Mononuclear cell (primary cell): ENCODE measurements around the gene HPX. TPM values are rescaled to one million over a fixed set of nuclear protein-coding genes. Genes with fewer than 3 reads are reported as not detected.

Experiments
- H3K27me3 ChIP-seq: 2 replicates; pipeline ENCODE4 v1.6.0; 2011; ENCODE audit warnings: low read length, control low read depth; ENCODE audit not compliant: insufficient read depth
- H3K4me1 ChIP-seq: 2 replicates; pipeline ENCODE4 v1.5.1; 2011; ENCODE audit warnings: mild to moderate bottlenecking, low read length, control low read depth; ENCODE audit not compliant: insufficient read depth
- H3K4me3 ChIP-seq: 2 replicates; pipeline ENCODE4 v1.5.1; 2011; ENCODE audit warnings: mild to moderate bottlenecking, low read length, moderate library complexity
- H3K9me3 ChIP-seq: 2 replicates; pipeline ENCODE4 v1.5.1; 2011; ENCODE audit warnings: low read depth, mild to moderate bottlenecking, control low read depth, low read length
- total RNA-seq: library from RNA; depleted of rRNA; stranded (reverse); fragments of >200 nt; gene quantifications from one replicate; pipeline ENCODE4 v1.2.3, GENCODE V29; 2012

Gene HPX
- total RNA-seq, 1 donor: 0.31 TPM

GRCh38 chr11:6411594-6412031 is 29.2 kb downstream of the HPX start:
- no peaks in the 10 kb centered on the region for H3K9me3 ChIP-seq
- no peaks in the 10 kb centered on the region for H3K27me3 ChIP-seq
- H3K4me1 ChIP-seq: peaks cover 22% of the 10 kb centered on the region
- H3K4me3 ChIP-seq: no peak overlapping the region

- Histone ChIP-seq H3K27me3 (no peaks in the 10 kb centered on the region), H3K4me1 (peaks cover 20% of the 10 kb centered on the region), H3K9me3 (no peaks in the 10 kb centered on the region), H3K4me3 (no peak overlapping the region)
Observed at GRCh38 chr11:6410695-6411430, 29.9 kb downstream of the HPX start.

GRCh38 chr11:6406370-6406769 is 34.4 kb downstream of the HPX start:
- Histone ChIP-seq H3K4me1 (peaks cover 42% of the 10 kb centered on the region), H3K27me3 (no peaks in the 10 kb centered on the region), H3K4me3 (no peak overlapping the region), H3K9me3 (no peaks in the 10 kb centered on the region)

- Histone ChIP-seq H3K4me3 (no peak overlapping the region), H3K27me3 (no peaks in the 10 kb centered on the region), H3K9me3 (no peaks in the 10 kb centered on the region), H3K4me1 (peaks cover 48% of the 10 kb centered on the region)
Observed at GRCh38 chr11:6405846-6406245, 34.9 kb downstream of the HPX start.

GRCh38 chr11:6405052-6405667 is 35.6 kb downstream of the HPX start:
- H3K4me3 ChIP-seq: no peak overlapping the region
- peaks cover 48% of the 10 kb centered on the region for H3K4me1 ChIP-seq
- H3K9me3 ChIP-seq: no peaks in the 10 kb centered on the region
- H3K27me3 ChIP-seq: no peaks in the 10 kb centered on the region

- H3K4me1 ChIP-seq: peaks cover 48% of the 10 kb centered on the region
- no peaks in the 10 kb centered on the region for H3K9me3 ChIP-seq
- no peaks in the 10 kb centered on the region for H3K27me3 ChIP-seq
- H3K4me3 ChIP-seq: no peak overlapping the region
Observed at GRCh38 chr11:6404342-6405051, 36.3 kb downstream of the HPX start.

- Histone ChIP-seq H3K9me3 (no peaks in the 10 kb centered on the region), H3K27me3 (no peaks in the 10 kb centered on the region), H3K4me1 (peaks cover 48% of the 10 kb centered on the region), H3K4me3 (no peak overlapping the region)
Observed at GRCh38 chr11:6403539-6403938, 37.2 kb downstream of the HPX start.

GRCh38 chr11:6402561-6402981 is 38.2 kb downstream of the HPX start:
- Histone ChIP-seq H3K27me3 (no peaks in the 10 kb centered on the region), H3K4me3 (no peak overlapping the region), H3K9me3 (no peaks in the 10 kb centered on the region), H3K4me1 (peaks cover 48% of the 10 kb centered on the region)

- H3K27me3 ChIP-seq: no peaks in the 10 kb centered on the region
- H3K4me1 ChIP-seq: peaks cover 48% of the 10 kb centered on the region
- H3K4me3 ChIP-seq: no peak overlapping the region
- no peaks in the 10 kb centered on the region for H3K9me3 ChIP-seq
Observed at GRCh38 chr11:6402061-6402470, 38.7 kb downstream of the HPX start.

- no peaks in the 10 kb centered on the region for H3K9me3 ChIP-seq
- no peak overlapping the region for H3K4me3 ChIP-seq
- no peaks in the 10 kb centered on the region for H3K27me3 ChIP-seq
- H3K4me1 ChIP-seq: peaks cover 48% of the 10 kb centered on the region
Observed at GRCh38 chr11:6401464-6401863, 39.3 kb downstream of the HPX start.

- H3K9me3 ChIP-seq: no peaks in the 10 kb centered on the region
- H3K27me3 ChIP-seq: no peaks in the 10 kb centered on the region
- H3K4me1 ChIP-seq: peaks cover 48% of the 10 kb centered on the region
- H3K4me3 ChIP-seq: no peak overlapping the region
Observed at GRCh38 chr11:6400431-6401345, 40.1 kb downstream of the HPX start.

- Histone ChIP-seq H3K27me3 (no peaks in the 10 kb centered on the region), H3K9me3 (no peaks in the 10 kb centered on the region), H3K4me3 (no peak overlapping the region), H3K4me1 (peaks cover 18% of the 10 kb centered on the region)
Observed at GRCh38 chr11:6397636-6398035, 43.2 kb downstream of the HPX start.

GRCh38 chr11:6397156-6397555 is 43.6 kb downstream of the HPX start:
- no peaks in the 10 kb centered on the region for H3K9me3 ChIP-seq
- peaks cover 14% of the 10 kb centered on the region for H3K4me1 ChIP-seq
- no peaks in the 10 kb centered on the region for H3K27me3 ChIP-seq
- H3K4me3 ChIP-seq: no peak overlapping the region

- H3K4me3 ChIP-seq: no peak overlapping the region
- H3K9me3 ChIP-seq: no peaks in the 10 kb centered on the region
- H3K27me3 ChIP-seq: no peaks in the 10 kb centered on the region
- peaks cover 16% of the 10 kb centered on the region for H3K4me1 ChIP-seq
Observed at GRCh38 chr11:6395470-6396060, 45.2 kb downstream of the HPX start.
